Osteocyte (in vitro differentiated cells): ENCODE results near the gene DOCK7. TPM values are rescaled to one million over a fixed set of nuclear protein-coding genes. Genes with fewer than 3 reads are reported as not detected.
"Not testable (repeated sequence)": the region's sequence is repeated elsewhere in the genome, so short reads cannot be mapped to it uniquely, and the experiment has no call there.

Experiments used
- DNase-seq: peaks from one replicate; pipeline ENCODE4 v3.0.0; 2021; ENCODE audit warnings: mixed read lengths; ENCODE audit not compliant: unreplicated experiment; ENCODE audit errors: extremely low spot score
- H3K27ac Mint-ChIP-seq: one replicate; pipeline ENCODE4 v1.8.0; 2021; ENCODE audit warnings: mild to moderate bottlenecking, mixed read lengths; ENCODE audit not compliant: unreplicated experiment
- H3K27me3 Mint-ChIP-seq: one replicate; pipeline ENCODE4 v1.8.0; 2021; ENCODE audit warnings: mixed read lengths; ENCODE audit not compliant: unreplicated experiment
- H3K36me3 Mint-ChIP-seq: one replicate; pipeline ENCODE4 v1.8.0; 2021; ENCODE audit warnings: mixed read lengths; ENCODE audit not compliant: unreplicated experiment
- H3K4me1 Mint-ChIP-seq: one replicate; pipeline ENCODE4 v1.8.0; 2021; ENCODE audit warnings: mixed read lengths; ENCODE audit not compliant: unreplicated experiment
- H3K4me3 Mint-ChIP-seq: one replicate; pipeline ENCODE4 v1.8.0; 2021; ENCODE audit warnings: mild to moderate bottlenecking, moderate library complexity, mixed read lengths; ENCODE audit not compliant: unreplicated experiment
- H3K9me3 Mint-ChIP-seq: one replicate; pipeline ENCODE4 v1.8.0; 2021; ENCODE audit warnings: mixed read lengths; ENCODE audit not compliant: unreplicated experiment
- CTCF ChIP-seq: fragments of 200-600 bp; sonication (generic); IDR thresholded peaks from 2 replicates; pipeline ENCODE4 v1.5.0; 2021; ENCODE audit warnings: antibody characterized with exemption, mild to moderate bottlenecking, moderate library complexity
- total RNA-seq: library from RNA; stranded (reverse); gene quantifications from 2 replicates; pipeline ENCODE4 v1.2.1, GENCODE V29; 2021

Gene DOCK7
- total RNA-seq, 1 donor from 2014 or later = 81.8 TPM

DNA sequence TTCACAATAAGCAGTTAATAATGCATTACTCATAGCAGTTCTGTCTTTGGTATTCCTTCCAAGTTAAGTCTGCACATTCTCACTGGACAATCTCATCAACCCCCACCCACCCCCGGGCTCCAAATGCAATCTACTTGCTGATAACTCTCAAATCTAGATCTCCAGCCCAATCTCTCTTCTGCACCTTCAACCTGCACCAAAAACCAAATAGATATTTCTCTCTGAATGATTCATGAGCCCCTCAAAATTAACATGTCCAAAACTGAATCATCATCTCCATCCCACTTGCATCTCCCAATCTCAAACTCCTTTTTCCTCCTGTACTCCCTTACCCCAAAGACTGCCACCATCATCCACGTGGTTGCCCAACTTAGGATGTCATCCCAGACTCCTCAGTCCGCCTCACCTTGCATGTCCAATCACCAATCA is 2.7 kb downstream of the DOCK7 start:
- no peak for TF ChIP-seq CTCF
- H3K4me1 Mint-ChIP-seq = peaks cover 43% of the 10 kb centered on the region
- no peak for DNase-seq
- H3K4me3 Mint-ChIP-seq = peak overlapping the region; percentile 49
- no peaks in the 10 kb centered on the region for H3K36me3 Mint-ChIP-seq
- H3K9me3 Mint-ChIP-seq = no peaks in the 10 kb centered on the region
- H3K27me3 Mint-ChIP-seq = no peaks in the 10 kb centered on the region
- H3K27ac Mint-ChIP-seq = peak overlapping the region; percentile 25

DNA sequence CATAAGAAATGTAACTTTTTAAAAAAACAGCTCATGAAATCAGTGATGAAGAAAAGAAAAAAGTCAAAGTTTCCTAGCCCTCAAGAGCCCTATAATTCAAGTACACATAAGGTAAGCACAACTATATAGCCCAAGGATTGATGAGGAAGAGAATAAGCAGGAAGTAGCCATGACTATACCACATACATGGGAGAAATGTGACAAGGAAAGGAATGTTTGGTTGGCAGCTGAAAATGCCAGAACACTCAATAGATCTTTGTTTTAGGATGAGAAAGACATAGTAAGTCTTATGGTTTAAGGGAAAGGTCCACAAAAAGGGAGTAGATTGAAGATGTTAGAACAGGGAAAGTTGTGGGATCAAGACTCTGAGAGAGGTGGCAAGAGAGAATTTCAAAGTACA is 5.7 kb downstream of the DOCK7 start:
- Mint-ChIP-seq H3K36me3 (no peaks in the 10 kb centered on the region), H3K4me1 (peaks cover 35% of the 10 kb centered on the region), H3K4me3 (no peak overlapping the region), H3K27ac (no peak overlapping the region), H3K27me3 (no peaks in the 10 kb centered on the region), H3K9me3 (no peaks in the 10 kb centered on the region)
- no peak for DNase-seq
- TF ChIP-seq CTCF = no peak

DNA sequence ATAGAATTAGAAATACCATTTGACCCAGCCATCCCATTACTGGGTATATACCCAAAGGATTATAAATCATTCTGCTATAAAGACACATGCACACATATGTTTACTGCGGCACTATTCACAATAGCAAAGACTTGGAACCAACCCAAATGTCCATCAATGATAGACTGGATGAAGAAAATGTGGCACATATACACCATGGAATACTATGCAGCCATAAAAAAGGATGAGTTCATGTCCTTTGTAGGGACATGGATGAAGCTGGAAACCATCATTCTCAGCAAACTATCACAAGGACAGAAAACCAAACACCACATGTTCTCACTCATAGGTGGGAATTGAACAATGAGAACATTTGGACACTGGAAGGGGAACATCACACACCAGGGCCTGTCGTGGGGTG is 7.2 kb downstream of the DOCK7 start:
- H3K4me1 Mint-ChIP-seq = peaks cover 38% of the 10 kb centered on the region
- H3K36me3 Mint-ChIP-seq, DNase-seq, H3K27me3 Mint-ChIP-seq, H3K9me3 Mint-ChIP-seq, H3K4me3 Mint-ChIP-seq, H3K27ac Mint-ChIP-seq: not testable (repeated sequence)

GRCh38 chr1:62677822-62678221 is 10.4 kb downstream of the DOCK7 start:
- H3K4me3 Mint-ChIP-seq, H3K36me3 Mint-ChIP-seq, DNase-seq, H3K27me3 Mint-ChIP-seq, H3K9me3 Mint-ChIP-seq: not testable (repeated sequence)
- Mint-ChIP-seq H3K27ac (peak overlapping the region; percentile 84), H3K4me1 (peaks cover 27% of the 10 kb centered on the region)

GRCh38 chr1:62676611-62677356 is 11.4 kb downstream of the DOCK7 start:
- peak overlapping the region; percentile 84 for H3K27ac Mint-ChIP-seq
- no peaks in the 10 kb centered on the region for H3K9me3 Mint-ChIP-seq

More at GRCh38 chr1:62676611-62677356, 11.4 kb downstream of the DOCK7 start:
- TF ChIP-seq CTCF = no peak
- Mint-ChIP-seq H3K36me3 (peaks cover 6% of the 10 kb centered on the region), H3K27me3 (no peaks in the 10 kb centered on the region), H3K4me3 (no peak overlapping the region), H3K4me1 (peaks cover 27% of the 10 kb centered on the region)
- DNase-seq = no peak
